ENCODE data around the gene CCDC57.

The CCDC57 gene

GRCh38 chr17:82053130-82053529 is 159.5 kb downstream of the CCDC57 start:
- no peak for DNase-seq (ENCODE audit: low read depth in 1 of 2, low spot score in 1 of 2)

- no peak for DNase-seq (ENCODE audit: low read depth in 1 of 2, low spot score in 1 of 2)
Measured at GRCh38 chr17:82052638-82053059, 160.0 kb downstream of the CCDC57 start.

GRCh38 chr17:82051776-82052637 is 160.6 kb downstream of the CCDC57 start, which contains the start of the genes GPS1 and RFNG:
Gene GPS1, plus strand, starts transcription at chr17:82051898. Its CDS starts 34 bp downstream, at chr17:82051932.
Gene RFNG, minus strand, starts transcription at chr17:82051811. Its CDS starts 45 bp downstream, at chr17:82051766.
- DNase-seq (ENCODE audit: low read depth in 1 of 2, low spot score in 1 of 2), result peak; percentile 63 to 85
